Measurements from ENCODE around the gene ASB3. TPM values are rescaled to one million over a fixed set of nuclear protein-coding genes. Genes with fewer than 3 reads are reported as not detected.
"Not testable (repeated sequence)": the region's sequence is repeated elsewhere in the genome, so short reads cannot be mapped to it uniquely, and the experiment has no call there.

The ASB3 gene
- total RNA-seq, 1 donor from 2014 or later = 11.8 TPM

GRCh38 chr2:53740170-53740569 lies 46.6 kb downstream of the ASB3 start:
- TF ChIP-seq CTCF (conservative IDR thresholded peaks at IDR 0.05; ENCODE audit: low read depth, low read length) = peak; percentile 57
- H3K4me3 ChIP-seq (ENCODE audit: low read depth, low read length) = no peak overlapping the region
- no peak for DNase-seq (ENCODE audit: low read depth)

DNA sequence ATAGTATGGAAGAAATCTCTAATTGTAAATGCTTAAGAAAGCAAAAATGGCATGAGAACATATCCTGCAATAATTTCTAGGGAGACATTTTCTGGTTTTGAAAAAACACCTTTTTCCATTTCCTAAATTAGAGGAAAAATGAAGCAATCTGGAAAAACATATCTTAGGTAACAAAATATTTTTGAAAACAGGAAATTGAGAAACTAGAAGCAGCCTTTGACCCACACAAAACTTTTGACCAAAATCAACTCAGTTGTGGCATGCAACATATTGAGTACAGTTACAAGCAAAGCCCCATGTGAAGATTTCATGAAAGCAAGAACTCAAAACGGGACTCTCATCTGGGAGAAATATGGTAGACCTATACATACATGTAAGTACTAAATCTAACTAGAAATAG lies 47.7 kb downstream of the ASB3 start:
- no peak for TF ChIP-seq CTCF (conservative IDR thresholded peaks at IDR 0.05; ENCODE audit: low read depth, low read length)
- no peak overlapping the region for H3K4me3 ChIP-seq (ENCODE audit: low read depth, low read length)
- no peak for DNase-seq (ENCODE audit: low read depth)

- no peak for DNase-seq (ENCODE audit: low read depth)
- no peak for TF ChIP-seq CTCF (conservative IDR thresholded peaks at IDR 0.05; ENCODE audit: low read depth, low read length)
- no peak overlapping the region for H3K4me3 ChIP-seq (ENCODE audit: low read depth, low read length)
These were observed 49.7 kb downstream of the ASB3 start for GRCh38 chr2:53737091-53737490.

GRCh38 chr2:53729143-53729762 lies 57.5 kb downstream of the ASB3 start:
- H3K4me3 ChIP-seq (ENCODE audit: low read depth, low read length) = no peak overlapping the region
- no peak for DNase-seq (ENCODE audit: low read depth)
- no peak for TF ChIP-seq CTCF (conservative IDR thresholded peaks at IDR 0.05; ENCODE audit: low read depth, low read length)

- H3K4me3 ChIP-seq (ENCODE audit: low read depth, low read length) = no peak overlapping the region
- no peak for TF ChIP-seq CTCF (conservative IDR thresholded peaks at IDR 0.05; ENCODE audit: low read depth, low read length)
- no peak for DNase-seq (ENCODE audit: low read depth)
These were observed 58.8 kb downstream of the ASB3 start for GRCh38 chr2:53727921-53728320.

- TF ChIP-seq CTCF (conservative IDR thresholded peaks at IDR 0.05; ENCODE audit: low read depth, low read length) = no peak
- no peak overlapping the region for H3K4me3 ChIP-seq (ENCODE audit: low read depth, low read length)
- no peak for DNase-seq (ENCODE audit: low read depth)
These were observed 61.1 kb downstream of the ASB3 start for GRCh38 chr2:53725662-53726061.

GRCh38 chr2:53724536-53724935 lies 62.2 kb downstream of the ASB3 start:
- TF ChIP-seq CTCF (conservative IDR thresholded peaks at IDR 0.05; ENCODE audit: low read depth, low read length) = no peak
- no peak for DNase-seq (ENCODE audit: low read depth)
- H3K4me3 ChIP-seq (ENCODE audit: low read depth, low read length) = no peak overlapping the region

DNA sequence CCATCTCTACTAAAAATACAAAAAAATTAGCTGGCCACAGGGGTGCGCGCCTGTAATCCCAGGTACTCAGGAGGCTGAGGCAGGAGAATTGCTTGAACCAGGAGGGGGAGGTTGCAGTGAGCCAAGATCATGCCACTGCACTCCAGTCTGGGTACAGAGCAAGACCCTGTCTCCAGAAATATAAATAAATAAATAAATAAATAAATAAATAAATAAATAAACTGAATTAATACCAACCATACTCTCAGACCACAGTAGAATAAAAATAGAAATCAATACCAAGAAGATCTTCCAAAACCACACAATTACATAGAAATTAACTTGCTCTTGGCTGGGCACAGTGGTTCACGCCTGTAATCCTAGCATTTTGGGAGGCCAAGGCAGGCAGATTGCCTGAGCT lies 65.8 kb downstream of the ASB3 start:
- not testable (repeated sequence) for H3K4me3 ChIP-seq (ENCODE audit: low read depth, low read length); DNase-seq (ENCODE audit: low read depth)
